ENCODE results near the gene HSPG2.
"Not testable (repeated sequence)": the region's sequence is repeated elsewhere in the genome, so short reads cannot be mapped to it uniquely, and the experiment has no call there.

The HSPG2 gene

GRCh38 chr1:21912038-21912758, 24.9 kb downstream of the HSPG2 start:
- DNase-seq (ENCODE audit: low spot score) = no peak

GRCh38 chr1:21911205-21912001, 25.7 kb downstream of the HSPG2 start:
- no peak for DNase-seq (ENCODE audit: low spot score)

GRCh38 chr1:21910558-21911204, 26.4 kb downstream of the HSPG2 start:
- DNase-seq (ENCODE audit: low spot score) = no peak

GRCh38 chr1:21909787-21910503, 27.2 kb downstream of the HSPG2 start:
- DNase-seq (ENCODE audit: low spot score) = no peak

GRCh38 chr1:21909286-21909759, 27.8 kb downstream of the HSPG2 start:
- DNase-seq (ENCODE audit: low spot score) = no peak

GRCh38 chr1:21907737-21908534, 29.2 kb downstream of the HSPG2 start:
- not testable (repeated sequence) for DNase-seq (ENCODE audit: low spot score)

- no peak for DNase-seq (ENCODE audit: low spot score)
Measured at GRCh38 chr1:21907079-21907418, 30.1 kb downstream of the HSPG2 start.

- no peak for DNase-seq (ENCODE audit: low spot score)
Measured at GRCh38 chr1:21906173-21907078, 30.7 kb downstream of the HSPG2 start.

GRCh38 chr1:21904704-21905520, 32.2 kb downstream of the HSPG2 start:
- no peak for DNase-seq (ENCODE audit: low spot score)

GRCh38 chr1:21904454-21904703, 32.7 kb downstream of the HSPG2 start:
- DNase-seq (ENCODE audit: low spot score) = no peak

GRCh38 chr1:21903638-21904453, 33.3 kb downstream of the HSPG2 start:
- no peak for DNase-seq (ENCODE audit: low spot score)

- no peak for DNase-seq (ENCODE audit: low spot score)
Measured at GRCh38 chr1:21902026-21903012, 34.8 kb downstream of the HSPG2 start.

- DNase-seq (ENCODE audit: low spot score) = no peak
Measured at GRCh38 chr1:21901473-21901847, 35.6 kb downstream of the HSPG2 start.

GRCh38 chr1:21900766-21901472, 36.2 kb downstream of the HSPG2 start:
- DNase-seq (ENCODE audit: low spot score) = no peak

- no peak for DNase-seq (ENCODE audit: low spot score)
Measured at GRCh38 chr1:21899987-21900386, 37.1 kb downstream of the HSPG2 start.

GRCh38 chr1:21899267-21899810, 37.8 kb downstream of the HSPG2 start:
- DNase-seq (ENCODE audit: low spot score) = no peak
